H9 (cell line): ENCODE measurements around the gene POLE3. TPM values are rescaled to one million over a fixed set of nuclear protein-coding genes. Genes with fewer than 3 reads are reported as not detected.

ENCODE experiments used
- DNase-seq: peaks from one replicate; pipeline ENCODE4 v3.0.0-alpha.2; 2017
- H2AFZ ChIP-seq: one replicate; pipeline ENCODE4 v1.6.1; 2013; ENCODE audit warnings: mild to moderate bottlenecking, low read length, control low read depth, moderate library complexity
- H2AK5ac ChIP-seq: 2 replicates; pipeline ENCODE4 v1.6.1; 2013; ENCODE audit warnings: low read length, control low read depth, mixed read lengths; ENCODE audit not compliant: insufficient read length
- H2BK120ac ChIP-seq: one replicate; pipeline ENCODE4 v1.6.1; 2013; ENCODE audit warnings: low read depth, mild to moderate bottlenecking, low read length, control low read depth, inconsistent platforms; ENCODE audit not compliant: poor library complexity, severe bottlenecking
- H2BK12ac ChIP-seq: 2 replicates; pipeline ENCODE4 v1.6.1; 2013; ENCODE audit warnings: low read length, control low read depth, mixed read lengths, low read depth; ENCODE audit not compliant: insufficient read length
- H2BK15ac ChIP-seq: 2 replicates; pipeline ENCODE4 v1.6.1; 2013; ENCODE audit warnings: low read depth, low read length, control low read depth
- H2BK20ac ChIP-seq: one replicate; pipeline ENCODE4 v1.6.1; 2013; ENCODE audit warnings: low read depth, mild to moderate bottlenecking, low read length, control low read depth, inconsistent platforms; ENCODE audit not compliant: poor library complexity, severe bottlenecking
- H2BK5ac ChIP-seq: 2 replicates; pipeline ENCODE4 v1.6.1; 2013; ENCODE audit warnings: low read length, control low read depth, mixed read lengths; ENCODE audit not compliant: insufficient read length
- H3K14ac ChIP-seq: 2 replicates; pipeline ENCODE4 v1.6.1; 2013; ENCODE audit warnings: low read length, control low read depth; ENCODE audit not compliant: insufficient read depth
- H3K18ac ChIP-seq: 2 replicates; pipeline ENCODE4 v1.6.1; 2013; ENCODE audit warnings: low read depth, mild to moderate bottlenecking, mixed read lengths, low read length, control low read depth; ENCODE audit not compliant: insufficient read length
- H3K23ac ChIP-seq: 2 replicates; pipeline ENCODE4 v1.6.1; 2013; ENCODE audit warnings: low read length, control low read depth, mixed read lengths, low read depth; ENCODE audit not compliant: insufficient read length
- H3K23me2 ChIP-seq: 2 replicates; pipeline ENCODE4 v1.6.1; 2013; ENCODE audit warnings: low read depth, mild to moderate bottlenecking, mixed read lengths, low read length, control low read depth; ENCODE audit not compliant: insufficient read length, poor library complexity, severe bottlenecking
- H3K27ac ChIP-seq: 2 replicates; pipeline ENCODE4 v1.5.1; 2013; ENCODE audit warnings: low read length, control low read depth, mixed read lengths, low read depth; ENCODE audit not compliant: insufficient read length
- H3K27me3 ChIP-seq: 2 replicates; pipeline ENCODE4 v1.6.1; 2013; ENCODE audit warnings: low read length, control low read depth, inconsistent platforms; ENCODE audit not compliant: insufficient read depth
- H3K4ac ChIP-seq: 2 replicates; pipeline ENCODE4 v1.6.1; 2013; ENCODE audit warnings: low read depth, mild to moderate bottlenecking, control low read depth, inconsistent platforms, low read length, moderate library complexity
- H3K4me1 ChIP-seq: 2 replicates; pipeline ENCODE4 v1.6.1; 2013; ENCODE audit warnings: low read length, control low read depth, inconsistent platforms; ENCODE audit not compliant: insufficient read depth
- H3K4me2 ChIP-seq: 2 replicates; pipeline ENCODE4 v1.6.1; 2013; ENCODE audit warnings: low read length, control low read depth, mixed read lengths; ENCODE audit not compliant: insufficient read length, insufficient read depth
- H3K56ac ChIP-seq: 2 replicates; pipeline ENCODE4 v1.6.1; 2013; ENCODE audit warnings: low read depth, mild to moderate bottlenecking, mixed read lengths, low read length, control low read depth; ENCODE audit not compliant: insufficient read length
- H3K79me1 ChIP-seq: 2 replicates; pipeline ENCODE4 v1.6.1; 2013; ENCODE audit warnings: low read depth, mild to moderate bottlenecking, moderate library complexity, low read length, control low read depth, inconsistent platforms; ENCODE audit not compliant: insufficient read depth, poor library complexity, severe bottlenecking
- H3K79me2 ChIP-seq: 2 replicates; pipeline ENCODE4 v1.6.1; 2013; ENCODE audit warnings: low read length, control low read depth, inconsistent platforms; ENCODE audit not compliant: insufficient read depth
- H3K9ac ChIP-seq: 2 replicates; pipeline ENCODE4 v1.6.1; 2013; ENCODE audit warnings: low read length, control low read depth, mixed read lengths; ENCODE audit not compliant: insufficient read length; ENCODE audit errors: extremely low read depth
- H3K9me3 ChIP-seq: one replicate; pipeline ENCODE4 v1.6.1; 2013; ENCODE audit warnings: low read depth, low read length, inconsistent platforms; ENCODE audit not compliant: control insufficient read depth
- H3T11ph ChIP-seq: one replicate; pipeline ENCODE4 v1.6.1; 2013; ENCODE audit warnings: mild to moderate bottlenecking, low read length, control low read depth, inconsistent platforms
- H4K20me1 ChIP-seq: one replicate; pipeline ENCODE4 v1.6.1; 2013; ENCODE audit not compliant: control insufficient read depth, insufficient read length, insufficient read depth
- H4K5ac ChIP-seq: 2 replicates; pipeline ENCODE4 v1.6.1; 2013; ENCODE audit warnings: low read depth, mild to moderate bottlenecking, mixed read lengths, low read length, control low read depth; ENCODE audit not compliant: insufficient read length
- H4K8ac ChIP-seq: replicated peaks from 2 replicates; pipeline ENCODE4 v1.6.1; 2013; ENCODE audit warnings: low read length, control low read depth, mixed read lengths, low read depth; ENCODE audit not compliant: insufficient read length
- H4K91ac ChIP-seq: 2 replicates; pipeline ENCODE4 v1.6.1; 2013; ENCODE audit warnings: low read depth, mild to moderate bottlenecking, moderate library complexity, mixed read lengths, low read length, control low read depth; ENCODE audit not compliant: insufficient read length
- H3K27ac Mint-ChIP-seq, 3 experiments: 2 replicates in 2 of 3; 3 replicates in 1 of 3; pipeline ENCODE4 v1.8.0; 2020 to 2021; ENCODE audit warnings: mixed read lengths in 3 of 3, mild to moderate bottlenecking in 1 of 3, moderate library complexity in 1 of 3
- H3K27me3 Mint-ChIP-seq: 2 replicates; pipeline ENCODE4 v1.8.0; 2021; ENCODE audit warnings: low read depth, mild to moderate bottlenecking, moderate library complexity, mixed read lengths
- H3K36me3 Mint-ChIP-seq, 3 experiments: 2 replicates in 2 of 3; 3 replicates in 1 of 3; pipeline ENCODE4 v1.8.0; 2020 to 2021; ENCODE audit warnings: low read depth in 3 of 3, mixed read lengths in 3 of 3; ENCODE audit not compliant: insufficient read depth in 1 of 3
- H3K4me1 Mint-ChIP-seq, 2 experiments: 2 replicates each; pipeline ENCODE4 v1.8.0; 2020; ENCODE audit warnings: mixed read lengths in 2 of 2
- H3K4me3 Mint-ChIP-seq, 2 experiments: 2 replicates in 1 of 2; 3 replicates in 1 of 2; pipeline ENCODE4 v1.8.0; 2020 to 2021; ENCODE audit warnings: mild to moderate bottlenecking in 2 of 2, mixed read lengths in 2 of 2, moderate library complexity in 1 of 2
- H3K9me3 Mint-ChIP-seq, 2 experiments: 2 replicates in 1 of 2; 3 replicates in 1 of 2; pipeline ENCODE4 v1.8.0; 2020; ENCODE audit warnings: mild to moderate bottlenecking in 2 of 2, mixed read lengths in 2 of 2, moderate library complexity in 1 of 2
- CTCF ChIP-seq: fragments of 200-600 bp; sonication (generic); conservative IDR thresholded peaks from 3 replicates; pipeline ENCODE4 v1.8.0; 2021; ENCODE audit warnings: antibody characterized with exemption, mild to moderate bottlenecking
- WGBS: extraction: QIAGEN DNeasy Blood & Tissue Kit; methylation state at CpG from one replicate; pipeline ENCODE4 v1.1.7; 2013; ENCODE audit warnings: missing lambda C conversion rate, low lambda C conversion rate, mixed read lengths; ENCODE audit not compliant: insufficient read length; ENCODE audit errors: extremely low coverage; 5-methylcytosine and 5-hydroxymethylcytosine counted together
- total RNA-seq: library from RNA; stranded (reverse); gene quantifications from 2 replicates; pipeline ENCODE4 v1.2.1, GENCODE V29; 2021

POLE3 gene
- total RNA-seq, 1 experiment from 2014 or later: 82.4 TPM

GRCh38 chr9:113409481-113409880, 994 bp downstream of the POLE3 start:
- Mint-ChIP-seq H3K36me3 (peaks cover 13 to 36% (median 30%) of the 10 kb centered on the region in 3 experiments; a peak in 6 of 7 replicates), H3K27me3 (no peaks in the 10 kb centered on the region), H3K4me1 (peaks cover 9 to 18% of the 10 kb centered on the region in 2 experiments), H3K9me3 (no peaks in the 10 kb centered on the region), H3K27ac (peak overlapping the region; percentile 88 to 100 (median 100); a peak in 4 of 7 replicates), H3K4me3 (peak overlapping the region; percentile 98 to 99)
- peak overlapping the region; percentile 92 for H3K4me2 ChIP-seq
- no peaks in the 10 kb centered on the region for H3K79me1 ChIP-seq
- no peak overlapping the region for H2AFZ ChIP-seq
- no peak overlapping the region for H2AK5ac ChIP-seq
- no peaks in the 10 kb centered on the region for H4K20me1 ChIP-seq
- no peak overlapping the region for H3K18ac ChIP-seq
- no peak overlapping the region for H4K5ac ChIP-seq
- WGBS: no CpG with 5 or more reads among the region's 10 CpGs
- no peak overlapping the region for H2BK12ac ChIP-seq
- no peaks in the 10 kb centered on the region for H3K9me3 ChIP-seq
- no peak overlapping the region for H2BK120ac ChIP-seq
- no peak for TF ChIP-seq CTCF
- no peak overlapping the region for H3K56ac ChIP-seq
- H3K14ac ChIP-seq: peak overlapping the region; percentile 55; the same call in 1 of the 2 replicates
- H3K27me3 ChIP-seq: no peaks in the 10 kb centered on the region
- no peak overlapping the region for H3K23ac ChIP-seq
- no peak overlapping the region for H4K91ac ChIP-seq
- H3K79me2 ChIP-seq: peaks cover 4% of the 10 kb centered on the region; the same call in 1 of the 2 replicates
- peaks cover 11% of the 10 kb centered on the region for H3K23me2 ChIP-seq
- H3K4ac ChIP-seq: no peak overlapping the region
- peak overlapping the region; percentile 93 for H3K9ac ChIP-seq
- no peak for DNase-seq
- H2BK5ac ChIP-seq: no peak overlapping the region
- no peak overlapping the region for H4K8ac ChIP-seq
- H2BK20ac ChIP-seq: no peak overlapping the region
- no peaks in the 10 kb centered on the region for H3K4me1 ChIP-seq
- no peak overlapping the region for H3K27ac ChIP-seq
- H2BK15ac ChIP-seq: no peak overlapping the region
- no peak overlapping the region for H3T11ph ChIP-seq
